ENCODE data around the gene LRBA.

The LRBA gene

DNA sequence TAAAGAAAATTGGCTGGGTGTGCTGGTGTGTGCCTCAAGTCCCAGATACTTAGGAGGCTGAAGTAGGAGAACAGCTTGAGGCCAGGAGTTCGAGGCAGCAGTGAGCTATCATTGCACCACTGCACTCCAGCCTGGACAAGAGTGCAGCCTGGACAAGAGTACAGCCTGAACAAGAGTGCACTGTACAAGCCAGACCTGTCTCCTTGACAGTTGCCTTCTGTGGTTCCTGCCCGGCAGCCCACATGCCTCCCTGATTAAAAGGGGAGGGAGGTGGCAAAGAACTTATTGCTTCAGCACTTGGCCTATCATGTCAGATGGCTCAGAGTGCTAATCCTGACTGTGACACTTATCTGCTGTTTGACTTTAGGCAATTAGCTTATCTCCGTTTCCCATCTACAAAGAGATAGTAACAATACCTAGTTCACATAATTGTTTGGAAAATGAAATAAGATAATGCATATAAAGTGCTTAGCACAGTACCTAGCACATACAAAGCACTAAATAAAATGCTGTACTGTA lies 687.8 kb downstream of the LRBA start:
- no peak for DNase-seq (ENCODE audit: low read depth)
- TF ChIP-seq, protein P1, sequence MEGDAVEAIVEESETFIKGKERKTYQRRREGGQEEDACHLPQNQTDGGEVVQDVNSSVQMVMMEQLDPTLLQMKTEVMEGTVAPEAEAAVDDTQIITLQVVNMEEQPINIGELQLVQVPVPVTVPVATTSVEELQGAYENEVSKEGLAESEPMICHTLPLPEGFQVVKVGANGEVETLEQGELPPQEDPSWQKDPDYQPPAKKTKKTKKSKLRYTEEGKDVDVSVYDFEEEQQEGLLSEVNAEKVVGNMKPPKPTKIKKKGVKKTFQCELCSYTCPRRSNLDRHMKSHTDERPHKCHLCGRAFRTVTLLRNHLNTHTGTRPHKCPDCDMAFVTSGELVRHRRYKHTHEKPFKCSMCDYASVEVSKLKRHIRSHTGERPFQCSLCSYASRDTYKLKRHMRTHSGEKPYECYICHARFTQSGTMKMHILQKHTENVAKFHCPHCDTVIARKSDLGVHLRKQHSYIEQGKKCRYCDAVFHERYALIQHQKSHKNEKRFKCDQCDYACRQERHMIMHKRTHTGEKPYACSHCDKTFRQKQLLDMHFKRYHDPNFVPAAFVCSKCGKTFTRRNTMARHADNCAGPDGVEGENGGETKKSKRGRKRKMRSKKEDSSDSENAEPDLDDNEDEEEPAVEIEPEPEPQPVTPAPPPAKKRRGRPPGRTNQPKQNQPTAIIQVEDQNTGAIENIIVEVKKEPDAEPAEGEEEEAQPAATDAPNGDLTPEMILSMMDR (IDR thresholded peaks at IDR 0.05; ENCODE audit: insufficient read depth, low read depth, low read length, missing control alignments) = no peak
- no peak overlapping the region for H3K4me3 ChIP-seq (ENCODE audit: low read length)

DNA sequence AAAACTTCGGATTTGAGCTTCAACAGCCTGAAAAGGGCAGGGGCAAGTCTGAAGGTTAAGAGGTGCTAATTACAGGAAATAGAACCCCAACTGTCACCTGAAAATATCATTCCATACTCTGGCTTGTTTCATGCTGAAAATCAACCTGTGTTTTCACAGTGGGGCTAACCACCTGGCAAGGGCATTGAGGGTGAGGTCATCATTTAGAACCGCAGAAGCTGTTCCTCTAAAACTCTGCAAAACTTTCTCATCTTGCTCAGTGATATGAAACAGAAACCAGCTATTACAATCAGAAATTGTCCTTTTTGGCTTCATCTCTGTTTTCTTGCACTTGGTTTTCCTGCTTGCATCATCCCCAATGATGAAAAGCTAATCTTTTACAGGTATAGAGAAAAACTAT lies 689.2 kb downstream of the LRBA start:
- no peak for DNase-seq (ENCODE audit: low read depth)
- TF ChIP-seq, protein P1 (IDR thresholded peaks at IDR 0.05; ENCODE audit: insufficient read depth, low read depth, low read length, missing control alignments) = no peak
- no peak overlapping the region for H3K4me3 ChIP-seq (ENCODE audit: low read length)

DNA sequence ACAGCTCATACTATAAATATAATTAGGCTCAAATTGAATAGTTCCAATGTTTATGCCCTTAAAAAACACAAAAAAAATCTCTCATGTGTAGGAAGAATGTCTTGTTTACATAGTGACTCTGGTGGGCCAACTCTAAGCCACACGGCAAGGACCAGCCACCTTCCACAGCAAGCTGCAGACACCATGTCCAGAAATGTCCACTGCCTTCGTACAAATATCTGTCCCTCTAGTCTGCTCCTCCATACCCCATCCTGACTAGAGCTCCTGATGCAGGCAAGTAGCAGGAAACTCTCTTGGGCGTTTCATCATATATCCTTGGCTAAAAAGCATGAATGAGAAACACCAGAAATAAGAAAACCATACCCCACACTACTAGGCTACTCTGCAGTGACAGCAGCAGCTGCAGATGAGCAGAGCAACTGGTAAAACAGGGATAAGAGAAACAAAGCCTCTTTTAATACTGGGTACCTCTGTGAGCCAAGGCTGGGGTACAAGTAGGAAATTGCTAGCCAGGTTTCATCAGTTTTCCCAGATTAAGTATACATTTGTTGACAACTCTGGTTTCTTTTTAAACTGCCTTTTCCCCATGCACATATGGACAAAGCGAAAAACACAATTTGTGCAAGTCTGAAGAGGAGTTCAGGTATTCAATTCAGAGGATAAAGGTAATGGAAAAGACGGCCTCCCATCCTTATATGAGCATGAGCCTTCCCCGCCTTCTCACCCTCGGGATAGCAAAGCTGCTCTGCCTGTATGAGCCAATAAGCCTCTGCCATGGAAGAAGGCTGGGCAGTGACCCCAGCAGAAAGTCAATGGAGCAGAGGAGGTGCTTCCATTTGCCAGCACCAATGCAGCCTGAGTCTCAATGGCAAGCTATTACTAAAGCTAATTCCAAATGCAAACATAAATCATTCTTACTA lies 691.4 kb downstream of the LRBA start:
- TF ChIP-seq, protein P1 (IDR thresholded peaks at IDR 0.05; ENCODE audit: insufficient read depth, low read depth, low read length, missing control alignments) = no peak
- DNase-seq (ENCODE audit: low read depth) = no peak
- H3K4me3 ChIP-seq (ENCODE audit: low read length) = no peak overlapping the region

DNA sequence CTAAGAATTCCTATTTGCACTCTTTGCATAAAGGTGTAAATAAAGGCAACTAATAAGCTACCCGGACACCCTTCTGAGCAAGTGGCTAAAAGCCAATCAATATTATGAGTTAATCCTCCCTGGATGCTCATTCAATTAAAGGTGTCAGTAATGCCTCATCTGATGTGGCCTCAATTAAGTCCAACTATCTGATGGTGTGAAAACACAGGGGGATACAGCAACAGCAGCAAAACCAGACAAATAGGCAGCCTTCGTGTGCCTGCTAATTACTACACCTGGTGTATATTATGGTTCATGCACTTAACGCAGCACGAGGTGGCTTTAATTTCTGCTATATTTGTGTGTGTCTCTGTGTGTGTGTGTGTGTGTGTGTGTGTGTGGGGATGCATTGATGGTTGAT lies 692.4 kb downstream of the LRBA start:
- DNase-seq (ENCODE audit: low read depth) = no peak
- H3K4me3 ChIP-seq (ENCODE audit: low read length) = no peak overlapping the region
- TF ChIP-seq, protein P1 (IDR thresholded peaks at IDR 0.05; ENCODE audit: insufficient read depth, low read depth, low read length, missing control alignments) = no peak

DNA sequence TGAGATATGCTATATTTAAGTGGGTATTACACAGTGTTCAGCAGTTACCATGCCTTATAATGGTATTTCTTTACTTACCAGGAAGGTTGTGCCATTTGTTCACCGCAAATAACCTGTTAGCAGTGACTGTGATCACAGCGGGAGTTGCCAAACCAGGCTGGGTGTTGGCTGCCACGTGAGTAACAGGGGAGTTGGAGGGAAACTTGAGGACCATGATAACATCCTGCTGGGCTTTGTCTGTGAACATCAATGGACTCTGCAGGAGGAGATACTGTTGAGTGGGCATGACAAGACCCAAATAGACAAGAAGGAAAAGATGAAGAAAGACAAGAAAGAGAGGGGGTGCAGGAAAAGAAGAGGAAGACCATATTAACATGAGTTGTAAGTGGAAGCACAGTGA lies 694.0 kb downstream of the LRBA start:
- peak; percentile 45 for DNase-seq (ENCODE audit: low read depth)
- H3K4me3 ChIP-seq (ENCODE audit: low read length) = no peak overlapping the region
- TF ChIP-seq, protein P1 (IDR thresholded peaks at IDR 0.05; ENCODE audit: insufficient read depth, low read depth, low read length, missing control alignments) = no peak

DNA sequence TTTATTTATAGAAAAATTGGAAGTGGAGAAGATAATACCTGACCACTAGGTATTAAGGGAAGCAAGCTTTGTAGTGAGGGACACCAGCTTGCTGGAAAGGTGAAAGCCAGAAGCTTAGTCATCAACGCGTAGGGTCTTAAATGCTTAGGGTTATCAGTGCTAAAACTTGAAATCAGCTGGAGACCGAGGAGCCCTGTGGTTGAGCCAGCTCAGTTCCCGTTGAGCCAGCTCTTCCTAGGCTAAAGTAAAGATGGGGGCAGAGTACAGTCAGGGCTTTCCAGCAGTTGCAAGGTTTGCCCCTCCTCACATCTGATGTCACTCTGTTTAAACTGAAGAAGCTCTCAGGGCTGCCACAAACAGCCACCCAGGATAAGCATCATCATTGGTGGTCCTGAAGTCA lies 696.1 kb downstream of the LRBA start:
- TF ChIP-seq, protein P1 (IDR thresholded peaks at IDR 0.05; ENCODE audit: insufficient read depth, low read depth, low read length, missing control alignments) = no peak
- DNase-seq (ENCODE audit: low read depth) = no peak
- H3K4me3 ChIP-seq (ENCODE audit: low read length) = no peak overlapping the region
